Mucosa of stomach (tissue), 1 donor: Measurements from ENCODE around the gene KCNJ12.

Experiments used
- H3K27me3 ChIP-seq: one replicate; pipeline ENCODE4 v1.7.0; 2013; ENCODE audit warnings: mild to moderate bottlenecking, low read length; ENCODE audit not compliant: control insufficient read depth, insufficient read depth
- H3K36me3 ChIP-seq: one replicate; pipeline ENCODE4 v1.7.0; 2013; ENCODE audit warnings: low read length; ENCODE audit not compliant: control insufficient read depth, insufficient read depth
- H3K4me1 ChIP-seq: one replicate; pipeline ENCODE4 v1.7.0; 2013; ENCODE audit warnings: mild to moderate bottlenecking, low read length; ENCODE audit not compliant: control insufficient read depth, insufficient read depth
- H3K4me3 ChIP-seq: one replicate; pipeline ENCODE4 v1.7.0; 2013; ENCODE audit warnings: low read length
- H3K9ac ChIP-seq: one replicate; pipeline ENCODE4 v1.7.0; 2013; ENCODE audit warnings: mild to moderate bottlenecking, low read length, moderate library complexity
- H3K9me3 ChIP-seq: one replicate; pipeline ENCODE4 v1.7.0; 2013; ENCODE audit warnings: mild to moderate bottlenecking, low read length, moderate library complexity; ENCODE audit not compliant: control insufficient read depth
- donor health status: Pancreatic carcinoma.

Gene KCNJ12

DNA sequence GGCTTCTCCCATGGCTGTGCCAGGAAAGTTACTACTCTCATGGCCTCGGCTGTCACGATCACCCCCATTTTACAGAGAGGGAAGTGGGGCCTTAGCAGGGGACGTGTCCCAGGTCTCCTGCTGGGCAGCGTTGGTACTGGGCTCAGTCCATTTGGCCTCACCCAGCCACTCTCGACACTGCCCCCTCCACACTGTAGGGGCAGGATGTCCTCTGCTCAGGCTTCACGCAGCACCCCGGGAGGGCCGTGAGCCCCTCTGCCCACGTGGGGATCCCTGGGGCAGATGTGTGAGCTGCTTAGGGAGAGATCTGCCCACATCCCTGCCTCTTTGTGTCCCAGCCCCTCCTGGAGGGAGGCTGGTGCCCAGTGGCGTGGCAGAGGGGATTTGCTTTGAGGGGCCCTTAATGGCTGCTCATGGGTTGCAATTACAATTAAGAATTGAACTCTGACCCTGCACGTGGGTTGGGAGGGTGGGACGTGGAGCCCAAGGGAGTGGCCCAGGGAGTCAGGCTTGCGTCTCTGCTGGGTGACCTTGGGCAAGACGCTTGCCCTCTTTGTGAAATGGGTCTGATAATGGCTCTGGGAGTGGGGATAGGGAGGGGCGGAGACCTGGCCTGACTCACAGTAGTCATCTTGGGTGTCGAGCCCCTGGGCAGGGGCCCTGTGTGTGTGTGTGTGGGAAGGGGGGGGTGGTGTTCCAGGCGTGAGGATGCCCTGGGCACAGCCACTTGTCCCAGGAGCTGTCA lies 2.3 kb upstream of the KCNJ12 start:
- Histone ChIP-seq H3K9ac (no peak overlapping the region), H3K36me3 (no peaks in the 10 kb centered on the region), H3K4me3 (no peak overlapping the region), H3K9me3 (no peaks in the 10 kb centered on the region), H3K4me1 (peaks cover 23% of the 10 kb centered on the region), H3K27me3 (peaks cover 45% of the 10 kb centered on the region)

DNA sequence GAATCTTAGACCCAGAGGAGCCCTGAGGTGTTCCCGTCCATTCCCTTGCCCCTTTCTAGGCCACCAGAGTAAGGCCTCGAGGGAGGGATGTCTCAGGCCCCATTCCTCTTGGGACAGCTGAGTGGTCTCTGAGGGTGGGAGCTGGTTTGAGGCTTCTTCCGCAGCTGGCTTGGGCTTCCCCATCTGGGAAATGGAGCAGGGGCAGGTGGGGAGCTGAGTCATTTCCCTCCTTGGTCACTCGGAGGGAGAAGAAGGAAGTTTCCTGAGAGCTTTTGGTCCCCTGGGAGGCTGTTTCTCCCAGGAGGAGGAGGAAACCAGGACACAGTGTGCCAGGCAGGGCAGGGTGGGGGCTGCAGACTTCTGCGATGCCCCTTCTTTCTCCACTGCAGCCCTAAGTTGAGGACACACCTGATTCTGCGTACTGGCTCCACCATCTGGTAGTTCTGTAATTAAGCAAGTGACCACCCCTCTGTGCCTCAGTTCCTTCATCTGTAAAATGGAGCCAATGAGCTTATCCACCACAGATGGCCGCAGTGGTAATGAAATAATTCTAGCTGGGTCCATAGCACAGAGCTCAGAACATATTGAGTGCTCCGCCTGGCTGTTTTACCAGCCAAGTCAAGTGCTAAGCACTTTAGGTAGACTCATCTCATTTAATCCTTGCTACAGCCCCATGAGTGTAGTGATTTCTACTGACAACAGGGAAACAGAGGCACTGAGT lies 1.6 kb upstream of the KCNJ12 start:
- Histone ChIP-seq H3K4me1 (peaks cover 30% of the 10 kb centered on the region), H3K27me3 (peaks cover 47% of the 10 kb centered on the region), H3K9ac (no peak overlapping the region), H3K36me3 (no peaks in the 10 kb centered on the region), H3K4me3 (no peak overlapping the region), H3K9me3 (no peaks in the 10 kb centered on the region)

DNA sequence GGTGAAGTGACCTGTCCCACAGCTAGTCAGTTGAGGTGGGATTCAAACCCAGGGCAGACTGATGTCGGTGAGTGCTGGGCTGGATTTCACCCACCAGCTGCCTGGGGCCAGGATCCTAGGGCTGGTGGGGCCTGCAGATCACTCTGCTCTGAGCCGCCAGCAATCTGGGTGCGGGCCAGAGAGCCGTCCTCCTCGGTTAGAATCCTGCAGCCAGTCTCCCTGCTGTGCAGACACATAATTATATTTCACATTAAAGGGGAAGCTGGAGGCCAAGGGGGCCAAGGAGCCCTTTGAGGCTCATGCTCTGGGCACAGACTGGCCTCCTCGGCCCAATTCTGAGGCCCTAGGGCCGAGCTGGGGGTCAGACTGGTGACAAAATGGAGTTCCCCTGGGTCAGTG lies 996 bp upstream of the KCNJ12 start:
- Histone ChIP-seq H3K36me3 (no peaks in the 10 kb centered on the region), H3K9me3 (no peaks in the 10 kb centered on the region), H3K27me3 (peaks cover 47% of the 10 kb centered on the region), H3K4me1 (peaks cover 36% of the 10 kb centered on the region), H3K4me3 (no peak overlapping the region), H3K9ac (no peak overlapping the region)

DNA sequence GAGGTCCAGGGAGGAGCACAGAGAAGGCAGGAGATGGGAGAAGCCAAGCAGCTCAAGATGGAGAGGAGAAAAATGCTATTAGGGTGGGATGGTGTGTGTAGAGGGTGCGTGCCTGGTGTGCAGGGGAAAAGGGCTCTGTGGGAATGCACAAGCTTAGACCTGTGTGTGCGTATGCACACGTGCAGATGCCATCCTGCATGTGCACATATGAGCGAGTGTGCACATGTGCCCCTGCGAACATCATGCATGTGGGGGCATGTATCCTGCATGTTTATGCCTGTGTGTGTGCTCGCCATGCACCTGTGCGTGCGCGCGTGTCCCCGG lies 438 bp upstream of the KCNJ12 start:
- peaks cover 40% of the 10 kb centered on the region for H3K4me1 ChIP-seq
- no peak overlapping the region for H3K4me3 ChIP-seq
- no peaks in the 10 kb centered on the region for H3K9me3 ChIP-seq
- H3K36me3 ChIP-seq, result no peaks in the 10 kb centered on the region
- H3K27me3 ChIP-seq, result peaks cover 47% of the 10 kb centered on the region
- no peak overlapping the region for H3K9ac ChIP-seq

DNA sequence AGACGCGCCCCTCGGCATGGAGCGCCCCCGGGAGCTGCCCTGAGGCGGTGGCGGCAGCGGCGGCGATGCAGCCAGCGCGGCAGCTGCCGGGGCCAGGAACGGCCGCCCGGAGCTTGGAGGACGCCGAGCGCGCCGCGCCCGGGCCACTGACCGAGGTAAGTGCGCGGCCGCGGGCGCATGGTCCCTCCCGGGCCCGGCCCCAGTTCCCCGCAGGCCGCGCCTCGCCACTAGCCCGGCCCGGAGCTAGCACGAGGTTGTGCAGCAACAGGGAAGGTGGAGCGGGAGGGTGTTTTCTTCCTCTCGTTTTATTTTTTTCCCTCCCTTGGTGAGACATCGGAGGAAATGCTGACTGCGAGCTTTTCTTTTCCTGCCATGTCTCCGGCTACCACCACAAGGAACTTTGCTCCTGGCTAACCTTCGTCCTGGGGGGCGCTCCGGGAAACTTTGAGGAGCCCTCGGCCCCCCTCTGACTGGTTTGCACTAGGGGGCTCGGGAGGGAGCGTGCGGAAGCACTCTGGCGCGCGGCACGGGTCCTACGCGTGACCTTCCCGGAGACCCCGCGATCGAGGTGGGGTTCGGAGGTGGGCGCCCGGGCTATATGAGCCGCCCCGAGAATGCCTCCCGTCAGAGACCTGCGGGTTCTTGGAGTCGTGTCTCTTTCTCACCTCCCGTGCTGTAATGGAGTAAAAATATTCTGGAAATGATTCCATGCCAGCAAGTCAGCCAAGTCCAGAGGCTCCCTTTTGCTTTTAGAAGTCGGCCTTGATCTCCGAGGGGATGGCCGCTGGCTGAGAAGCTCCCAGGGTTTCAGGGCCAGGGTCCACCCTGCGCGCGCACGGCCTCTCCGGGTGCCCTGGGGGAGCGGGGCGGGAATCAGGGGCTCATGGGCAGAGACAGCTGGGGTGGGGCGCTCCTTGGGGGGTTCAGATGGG lies 868 bp downstream of the KCNJ12 start:
- Histone ChIP-seq H3K9ac (no peak overlapping the region), H3K27me3 (peaks cover 47% of the 10 kb centered on the region), H3K36me3 (no peaks in the 10 kb centered on the region), H3K9me3 (no peaks in the 10 kb centered on the region), H3K4me3 (no peak overlapping the region), H3K4me1 (peaks cover 40% of the 10 kb centered on the region)

DNA sequence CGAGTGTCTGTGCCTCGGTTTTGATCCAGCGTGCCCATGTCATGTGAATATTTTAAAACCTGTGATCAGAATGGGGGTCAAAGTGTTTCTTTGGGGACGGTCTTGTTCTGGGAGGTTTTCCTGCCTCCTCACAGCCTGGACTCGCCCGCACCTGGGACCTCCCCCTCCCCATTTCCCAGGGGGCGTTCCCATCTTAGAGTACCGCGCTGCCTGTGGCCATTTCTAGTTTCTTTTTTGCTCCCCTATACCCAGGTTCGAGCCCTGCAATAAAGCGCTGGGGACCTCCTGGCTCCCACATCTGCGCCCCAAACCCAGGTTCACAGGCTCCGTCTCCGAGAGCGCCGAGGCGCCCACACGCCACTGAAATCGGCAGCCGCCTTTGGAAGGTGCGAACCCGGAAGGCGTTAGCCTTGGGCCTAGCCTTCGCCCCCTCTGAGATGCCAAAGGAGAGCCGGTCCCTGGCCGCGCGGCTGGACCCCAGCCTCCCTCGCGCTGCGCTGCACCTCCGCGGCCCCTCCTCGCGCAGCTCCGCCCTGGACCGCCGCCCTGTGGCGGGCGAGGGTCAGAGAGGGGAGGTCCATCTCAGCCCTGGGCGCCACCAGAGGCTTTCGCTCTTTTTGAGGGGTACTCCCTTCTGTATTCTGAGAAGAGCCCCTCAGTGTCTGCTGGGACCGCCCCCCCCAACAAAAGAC lies 1.7 kb downstream of the KCNJ12 start:
- H3K27me3 ChIP-seq, result peaks cover 41% of the 10 kb centered on the region
- no peaks in the 10 kb centered on the region for H3K36me3 ChIP-seq
- H3K9ac ChIP-seq, result no peak overlapping the region
- H3K4me3 ChIP-seq, result no peak overlapping the region
- H3K9me3 ChIP-seq, result no peaks in the 10 kb centered on the region
- H3K4me1 ChIP-seq, result peaks cover 40% of the 10 kb centered on the region

DNA sequence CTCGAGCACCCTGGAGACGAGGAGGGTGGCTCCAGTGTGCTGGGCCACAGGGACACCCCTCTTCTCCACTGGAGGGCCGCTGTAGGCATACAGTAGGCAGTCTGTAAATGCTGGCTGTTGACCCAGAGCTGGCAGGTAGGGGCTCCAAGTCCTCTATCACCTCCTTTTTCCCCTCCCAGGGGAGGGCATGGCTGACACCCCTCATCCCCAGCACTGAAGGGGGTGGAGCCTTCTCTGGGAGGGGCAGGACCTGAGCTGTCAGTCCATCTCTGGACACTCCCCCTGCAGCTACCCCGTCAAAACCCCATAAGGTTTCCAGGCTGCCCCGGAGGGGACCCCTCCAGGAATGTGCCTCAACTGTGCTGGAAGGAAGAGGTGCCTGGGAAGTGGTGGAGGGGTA lies 2.4 kb downstream of the KCNJ12 start:
- Histone ChIP-seq H3K27me3 (peaks cover 41% of the 10 kb centered on the region), H3K4me1 (peaks cover 40% of the 10 kb centered on the region), H3K9ac (no peak overlapping the region), H3K9me3 (no peaks in the 10 kb centered on the region), H3K4me3 (no peak overlapping the region), H3K36me3 (no peaks in the 10 kb centered on the region)

DNA sequence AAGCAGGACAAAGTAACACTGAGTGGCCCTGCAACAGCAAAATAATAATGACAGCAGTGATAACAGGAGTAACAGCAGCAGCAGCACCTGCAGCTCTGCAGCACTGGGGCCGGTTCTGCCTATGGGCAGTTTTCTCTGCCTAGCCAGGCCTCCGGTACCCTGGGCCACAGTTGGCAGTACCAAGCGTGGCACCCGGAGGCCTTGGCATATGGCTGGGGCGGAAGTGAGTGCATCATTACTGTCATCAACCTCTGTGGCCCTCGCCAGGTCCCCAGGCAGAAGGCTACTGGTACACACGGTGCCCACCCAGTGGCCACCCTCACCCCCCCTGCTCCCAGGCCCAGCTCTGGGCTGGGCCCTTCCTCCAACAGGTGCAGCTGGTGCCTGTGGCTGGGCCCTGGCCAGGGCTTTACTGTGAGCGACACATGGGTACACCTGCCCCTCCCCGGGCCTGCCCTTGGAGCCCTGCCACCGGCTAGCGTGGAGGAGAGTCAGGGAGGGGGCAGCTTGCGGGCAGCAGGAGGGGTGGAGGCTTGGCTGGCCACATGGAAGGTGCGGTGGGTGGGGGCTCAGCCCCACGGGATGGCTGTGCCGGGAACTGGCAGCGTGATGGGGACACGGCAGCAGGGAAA lies 3.0 kb downstream of the KCNJ12 start:
- peaks cover 40% of the 10 kb centered on the region for H3K4me1 ChIP-seq
- H3K36me3 ChIP-seq, result no peaks in the 10 kb centered on the region
- peaks cover 41% of the 10 kb centered on the region for H3K27me3 ChIP-seq

DNA sequence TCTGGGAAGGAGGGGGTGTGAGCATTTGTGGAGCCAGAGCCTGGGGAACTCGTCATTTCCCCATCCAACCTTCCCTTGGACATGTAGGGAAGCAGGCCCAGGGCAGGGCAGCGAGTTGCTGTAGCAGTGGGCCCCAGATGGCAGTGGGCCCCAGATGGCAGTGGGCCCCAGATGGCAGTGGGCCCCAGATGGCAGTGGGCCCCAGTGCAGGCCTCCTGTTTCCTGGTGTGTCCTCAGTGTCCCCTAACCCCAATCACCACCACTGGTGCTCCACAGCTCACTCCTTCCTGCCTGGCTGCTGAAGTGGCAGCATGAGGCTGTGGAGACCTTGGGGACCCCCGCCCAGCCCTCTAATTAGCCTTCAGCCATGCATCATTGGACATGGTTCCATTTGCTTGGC lies 4.5 kb downstream of the KCNJ12 start:
- Histone ChIP-seq H3K4me1 (peaks cover 39% of the 10 kb centered on the region), H3K4me3 (no peak overlapping the region), H3K9ac (no peak overlapping the region), H3K27me3 (peaks cover 32% of the 10 kb centered on the region), H3K9me3 (no peaks in the 10 kb centered on the region), H3K36me3 (no peaks in the 10 kb centered on the region)

More for the DNA sequence above, 3.0 kb downstream of the KCNJ12 start:
- Histone ChIP-seq H3K9me3 (no peaks in the 10 kb centered on the region), H3K9ac (no peak overlapping the region), H3K4me3 (no peak overlapping the region)

DNA sequence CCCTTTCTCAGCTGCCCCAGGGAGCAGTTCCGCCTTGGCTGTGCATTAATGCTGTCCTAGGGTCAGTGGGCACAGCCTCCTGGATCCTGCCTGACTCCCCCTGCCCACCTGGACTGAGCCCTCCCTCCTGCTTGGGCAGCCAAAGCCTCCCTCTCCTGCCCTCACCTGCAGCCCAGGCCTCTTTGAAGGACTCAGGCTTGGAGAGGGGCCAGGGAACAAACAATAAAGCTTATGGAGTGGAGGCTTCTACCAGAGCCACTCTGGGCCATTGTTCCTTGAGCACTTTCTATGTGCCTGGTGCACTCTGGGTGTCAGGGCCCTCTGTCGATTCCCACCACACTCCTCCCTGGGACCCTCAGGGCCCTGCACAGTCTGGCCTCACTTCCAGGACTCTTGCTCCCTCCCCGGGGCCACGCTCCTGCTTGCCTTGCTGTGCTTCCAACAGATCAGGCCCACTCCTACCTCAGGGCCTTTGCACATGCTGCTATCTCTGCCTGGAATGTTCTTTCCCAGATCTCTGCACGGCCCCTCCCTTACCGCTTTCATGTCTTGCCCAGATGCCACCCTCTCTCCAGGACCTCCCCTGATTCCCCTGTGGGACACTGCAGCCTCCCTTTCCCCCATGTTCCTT lies 5.0 kb downstream of the KCNJ12 start:
- peaks cover 37% of the 10 kb centered on the region for H3K4me1 ChIP-seq
- H3K36me3 ChIP-seq, result no peaks in the 10 kb centered on the region
- H3K9me3 ChIP-seq, result no peaks in the 10 kb centered on the region
- H3K9ac ChIP-seq, result no peak overlapping the region
- peaks cover 28% of the 10 kb centered on the region for H3K27me3 ChIP-seq
- H3K4me3 ChIP-seq, result no peak overlapping the region
